Esophagus squamous epithelium (tissue), 4 donors: ENCODE data around the gene FBXL14.

Experiments
- CTCF ChIP-seq, 6 experiments: fragments of 450-650 bp in 4 of 6; fragments of 200-600 bp in 2 of 6; sonication (generic) in 2 of 6; IDR thresholded peaks; one replicate each; pipeline ENCODE4 v1.5.1; 2016 to 2019; ENCODE audit warnings: antibody characterized with exemption in 6 of 6, mild to moderate bottlenecking in 4 of 6, moderate library complexity in 4 of 6
- POLR2A ChIP-seq, 4 donors: fragments of 450-650 bp; IDR thresholded peaks; one replicate each; pipeline ENCODE4 v1.6.1; 2017; ENCODE audit warnings: antibody characterized with exemption in 4 of 4, mild to moderate bottlenecking in 4 of 4, moderate library complexity in 3 of 4

DNA sequence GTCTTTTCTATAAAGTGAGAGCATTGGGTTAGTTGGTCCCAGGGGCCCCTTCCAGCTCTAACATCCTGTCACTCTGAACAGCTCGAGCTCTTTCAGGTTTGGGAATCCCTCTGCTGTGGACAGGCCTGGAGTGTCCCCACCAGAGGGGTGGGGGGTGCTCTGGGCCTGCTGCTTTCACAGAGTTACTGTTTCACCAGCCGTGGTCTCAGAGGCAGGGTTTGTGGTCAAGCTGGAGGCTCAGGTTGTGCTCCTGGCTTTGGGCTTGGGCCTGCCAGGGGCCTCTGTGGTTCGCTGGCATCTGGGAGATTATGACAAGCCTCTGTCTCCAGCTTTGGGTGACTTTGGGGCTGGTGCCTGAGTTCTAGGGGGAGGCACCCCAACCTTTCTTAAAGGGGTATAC is 59.6 kb downstream of the FBXL14 start:
- TF ChIP-seq CTCF (IDR thresholded peaks at IDR 0.05) = no peak
- TF ChIP-seq POLR2A (IDR thresholded peaks at IDR 0.05) = no peak
